Measurements from ENCODE around the gene NR1H4.
A peak's percentile ranks its signal among the peaks of the same experiment; 100 is the strongest.
"Not testable (repeated sequence)": the region's sequence is repeated elsewhere in the genome, so short reads cannot be mapped to it uniquely, and the experiment has no call there.

The NR1H4 gene

DNA sequence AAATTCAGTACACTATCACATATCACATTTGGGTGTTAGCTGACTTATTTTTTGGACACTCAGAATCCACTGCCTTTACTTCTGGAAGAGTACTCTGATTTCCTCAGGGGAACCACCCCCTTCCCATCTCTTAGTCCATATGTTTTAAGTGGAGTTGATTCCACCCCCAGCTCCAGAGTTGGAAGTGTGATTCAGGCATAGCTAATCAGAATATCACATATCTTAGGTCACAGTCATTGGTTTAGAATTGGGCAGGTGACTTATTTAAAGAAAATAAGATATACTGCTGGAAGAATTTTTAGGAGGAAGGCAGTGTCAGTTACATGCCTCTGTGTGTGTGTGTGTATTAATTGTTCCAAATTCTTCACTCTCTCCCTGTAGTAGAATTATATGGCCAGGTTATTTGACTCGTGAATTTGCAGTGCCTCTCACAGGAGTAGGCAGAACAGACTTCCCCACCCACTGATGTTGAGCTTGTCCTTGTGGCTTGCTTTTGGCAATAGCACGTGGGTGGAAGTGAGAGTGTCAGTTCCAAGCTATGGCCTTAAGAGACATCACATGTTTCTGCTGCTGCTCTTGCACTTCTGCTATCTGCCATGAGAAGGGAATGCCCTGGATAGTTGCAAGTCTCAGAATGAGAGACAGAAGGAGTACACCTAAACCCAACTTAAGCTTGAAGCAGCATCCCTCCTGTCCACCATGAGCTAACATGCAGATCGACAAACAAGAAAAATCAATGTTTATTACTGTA is 93.4 kb downstream of the NR1H4 start:
- no peak for DNase-seq (ENCODE audit: low read depth, low spot score)

DNA sequence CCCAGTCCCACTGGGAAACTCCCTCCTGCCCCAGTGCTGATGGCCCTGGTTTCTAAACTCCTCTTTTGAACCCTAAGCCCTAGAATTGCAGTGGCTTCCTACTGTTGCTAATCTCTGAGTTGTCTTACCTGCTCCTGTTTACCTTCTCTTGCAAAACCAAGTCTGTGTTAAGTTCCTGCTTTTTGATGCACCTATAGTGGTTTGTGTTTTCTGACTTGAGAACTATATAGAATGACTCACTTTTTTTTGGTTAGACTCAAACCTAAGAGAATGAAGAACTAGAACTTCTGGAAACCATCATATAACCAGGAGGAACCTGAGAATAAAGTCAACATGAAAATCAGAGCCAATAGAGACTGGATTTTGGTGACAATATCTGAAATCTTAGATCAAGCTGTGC is 94.3 kb downstream of the NR1H4 start:
- no peak for DNase-seq (ENCODE audit: low read depth, low spot score)

DNA sequence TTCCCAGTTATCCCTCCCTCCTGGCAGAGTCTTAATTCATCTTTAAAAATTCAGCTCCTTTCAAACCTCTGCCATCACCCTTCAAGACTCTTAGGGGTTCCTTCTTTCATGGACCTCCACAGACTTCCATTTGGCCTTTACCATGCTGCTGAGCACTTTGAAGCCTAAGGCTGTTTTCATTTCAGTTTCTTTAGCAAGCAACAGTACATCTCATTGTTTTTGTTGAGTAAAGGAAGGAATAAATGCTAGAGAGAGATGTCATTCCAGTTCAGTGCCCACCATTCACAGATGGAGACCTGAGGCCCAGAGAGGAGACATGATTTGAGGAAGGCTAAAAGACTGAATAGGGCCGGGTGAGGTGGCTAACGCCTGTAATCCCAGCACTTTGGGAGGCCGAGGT is 98.5 kb downstream of the NR1H4 start:
- no peak for DNase-seq (ENCODE audit: low read depth, low spot score)

DNA sequence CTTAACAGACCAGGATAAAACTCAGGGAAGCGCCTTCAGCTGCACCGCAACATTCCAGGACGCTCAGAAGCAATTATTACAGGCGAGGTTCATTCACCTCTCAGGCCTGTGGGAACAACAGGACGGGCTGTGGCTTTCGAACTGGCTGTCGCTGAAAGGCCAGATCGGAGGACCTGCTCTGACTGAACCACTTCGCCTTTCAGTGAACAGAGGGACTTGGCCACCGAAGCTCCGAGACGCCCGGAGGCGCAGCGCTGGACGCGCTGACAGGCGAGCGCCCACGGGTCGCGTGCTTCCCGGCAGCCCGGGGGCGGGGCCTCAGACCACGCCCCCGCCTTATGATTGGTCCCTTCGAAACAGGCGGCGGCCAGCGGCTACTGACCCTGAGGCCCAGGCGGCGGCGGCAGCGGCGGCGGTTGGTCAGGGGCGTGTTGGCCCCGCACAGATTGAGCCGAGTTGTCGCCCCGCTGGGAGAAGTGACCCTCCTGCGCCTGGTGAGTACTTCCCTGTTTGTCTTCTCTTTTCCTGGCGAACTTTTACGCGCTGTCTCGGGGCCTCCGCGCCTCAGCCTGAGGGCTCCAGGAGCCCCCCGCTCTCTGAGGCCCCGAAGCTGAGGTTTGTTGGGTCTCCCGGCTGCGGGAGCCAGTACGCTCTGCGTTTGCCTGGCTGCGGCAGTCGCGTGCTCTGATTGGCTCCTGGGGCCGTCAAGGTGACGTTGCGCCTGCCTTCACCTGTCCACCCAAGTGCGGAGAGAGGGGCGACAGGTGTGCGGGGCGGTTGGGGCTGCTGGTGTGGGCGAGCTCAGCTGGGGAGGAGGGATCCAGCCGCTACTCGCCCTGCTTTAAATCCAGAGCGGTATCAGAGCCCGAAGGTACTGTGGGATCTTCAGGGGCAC is 99.9 kb downstream of the NR1H4 start, which contains the start of gene GAS2L3:
GAS2L3 (plus strand) TSS at position 393 of the 895 bp plus-strand sequence. CDS start 21,221 bp downstream, outside the sequence.
- DNase-seq (ENCODE audit: low read depth, low spot score), result peak; percentile 36

DNA sequence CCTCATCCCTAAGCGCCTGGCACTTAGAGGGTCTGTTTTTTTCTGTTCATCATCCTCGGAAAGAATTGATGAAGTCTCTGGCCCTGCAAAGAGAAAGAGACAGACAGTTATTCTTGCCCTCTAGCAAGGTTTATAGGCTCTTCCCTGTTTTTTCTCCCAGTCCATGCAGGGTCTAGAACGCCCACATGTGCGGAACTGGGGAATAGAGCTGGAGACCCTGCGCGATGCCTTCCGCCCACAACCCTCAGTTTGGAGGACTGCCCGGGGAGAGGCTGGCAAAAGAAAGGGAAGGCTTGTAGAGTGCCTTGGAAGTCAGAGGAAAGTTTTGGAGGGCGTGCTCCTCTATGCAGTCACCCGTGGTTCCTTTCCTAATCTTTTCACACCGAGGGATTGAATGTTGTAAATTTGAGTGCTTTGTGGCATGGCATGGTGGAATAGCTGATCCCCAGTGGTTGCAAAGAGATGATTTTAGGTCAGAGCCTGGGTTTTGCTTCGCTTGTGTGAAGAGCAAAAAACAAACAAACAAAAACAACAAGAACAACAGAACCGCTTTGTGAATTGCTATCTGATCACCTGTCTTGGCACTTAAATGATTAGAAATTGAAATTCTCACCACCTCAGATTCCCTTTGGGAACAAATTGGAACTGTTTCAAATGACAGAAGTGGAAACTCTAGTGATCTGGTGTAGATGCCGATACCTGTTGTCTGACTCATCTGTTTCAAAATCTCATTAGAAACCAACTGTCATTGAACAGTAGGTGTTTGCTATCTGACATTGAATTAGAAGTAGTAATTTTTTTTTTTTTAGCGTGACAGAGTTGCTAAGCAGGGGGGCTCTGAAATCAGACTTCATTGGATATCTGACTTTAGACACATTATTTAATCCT is 100.8 kb downstream of the NR1H4 start:
- no peak for DNase-seq (ENCODE audit: low read depth, low spot score)

DNA sequence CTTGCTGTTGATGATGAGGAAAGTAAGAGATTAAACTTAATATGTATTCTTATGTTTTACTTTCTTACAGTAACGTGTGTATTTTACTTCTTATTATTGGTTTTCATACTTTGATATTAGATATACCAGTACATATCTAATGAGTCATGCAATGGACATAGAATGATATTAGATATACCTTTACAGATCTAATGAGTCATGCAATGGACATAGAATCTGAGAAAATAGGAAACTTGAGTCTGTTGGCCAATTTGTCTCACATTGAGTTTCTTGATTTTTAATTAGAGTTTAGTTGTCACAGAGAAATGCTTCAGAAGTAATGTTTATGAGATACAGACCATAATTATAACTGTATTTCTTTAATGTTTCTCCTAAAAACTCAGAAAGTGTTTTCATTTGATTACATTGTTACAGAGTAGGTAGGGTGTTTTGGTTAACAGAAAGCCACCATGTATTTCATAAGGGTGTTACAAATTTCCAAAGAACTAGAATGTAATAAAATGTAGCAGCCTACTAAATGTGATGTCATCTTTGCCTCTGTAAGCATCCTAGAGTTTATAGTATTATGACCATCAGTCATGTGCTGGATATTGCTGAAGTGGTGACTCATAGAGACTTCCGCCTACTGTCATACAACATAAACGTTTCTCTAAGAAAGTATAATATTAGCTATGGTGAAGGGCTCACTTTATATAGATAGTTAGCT is 102.8 kb downstream of the NR1H4 start:
- peak; percentile 51 for DNase-seq (ENCODE audit: low read depth, low spot score)

DNA sequence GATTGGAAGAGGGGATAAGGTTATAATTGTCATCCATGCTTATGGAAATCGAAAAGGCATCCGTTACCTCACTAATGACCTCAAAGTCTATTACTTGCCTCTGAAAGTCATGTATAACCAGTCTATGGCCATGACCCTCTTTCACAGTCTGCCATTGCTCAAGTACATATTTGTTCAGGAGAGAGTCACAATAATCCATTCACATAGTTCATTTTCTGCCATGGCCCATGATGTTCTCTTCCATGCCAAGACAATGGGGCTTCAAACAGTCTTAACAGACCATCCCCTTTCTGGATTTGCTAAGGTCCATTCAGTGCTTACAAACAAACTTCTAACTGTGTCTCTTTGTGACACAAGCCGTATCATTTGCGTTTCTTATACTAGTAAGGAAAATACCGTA is 105.3 kb downstream of the NR1H4 start:
- DNase-seq (ENCODE audit: low read depth, low spot score), result no peak

DNA sequence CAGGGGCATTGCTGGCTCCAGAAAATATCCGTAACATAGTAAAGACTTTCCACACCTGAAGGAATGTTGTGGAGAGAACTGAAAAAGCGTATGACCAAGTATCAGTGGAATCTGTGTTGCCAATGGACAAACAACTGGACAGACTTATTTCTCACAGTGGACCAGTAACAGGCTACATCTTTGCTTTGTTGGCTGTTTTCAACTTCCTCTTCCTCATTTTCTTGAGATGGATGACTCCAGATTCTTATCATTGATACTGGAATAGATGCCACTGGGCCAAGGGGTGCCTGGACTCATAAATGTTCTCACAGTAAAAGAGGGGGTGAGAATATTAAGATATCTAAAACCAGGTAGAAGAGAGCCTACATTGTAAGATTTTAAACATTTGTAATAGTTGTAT is 106.2 kb downstream of the NR1H4 start:
- DNase-seq (ENCODE audit: low read depth, low spot score), result no peak

DNA sequence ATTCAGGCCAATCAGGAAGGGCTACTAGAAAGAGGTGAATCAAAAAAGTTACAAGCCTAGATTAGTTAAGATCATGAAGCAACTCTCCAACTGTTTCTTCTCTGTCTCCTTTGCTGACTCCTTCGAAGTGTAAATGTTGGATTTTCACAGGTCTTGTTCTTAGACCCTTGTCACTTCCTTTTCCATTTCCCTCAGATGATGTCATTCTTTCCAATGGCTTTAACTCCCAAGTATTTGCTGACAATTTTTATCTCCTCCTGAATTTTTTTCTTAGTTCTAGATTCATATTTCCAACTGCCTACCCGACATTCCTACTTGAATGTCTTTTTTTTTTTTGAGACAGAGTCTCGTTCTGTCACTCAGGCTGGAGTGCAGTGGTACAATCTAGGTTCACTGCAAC is 110.6 kb downstream of the NR1H4 start:
- DNase-seq (ENCODE audit: low read depth, low spot score), result no peak

DNA sequence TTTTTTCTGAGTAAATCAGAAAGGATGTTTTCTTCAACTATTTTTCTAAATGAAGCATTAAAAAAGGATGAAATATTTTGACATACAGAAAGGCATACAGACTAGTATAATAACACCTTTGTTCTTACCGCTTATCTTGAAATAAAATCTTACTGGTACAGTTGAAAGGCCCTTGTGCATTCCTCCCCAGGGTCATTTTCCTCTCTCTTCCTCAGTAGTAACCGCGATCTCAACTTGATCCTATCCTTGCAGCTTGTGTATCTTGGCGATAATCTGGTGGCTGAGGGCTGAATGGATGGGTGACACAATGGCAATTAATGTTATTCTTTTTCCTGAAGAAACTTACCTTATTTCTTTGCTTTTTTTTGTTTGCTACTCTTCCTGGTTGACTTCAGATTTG is 118.3 kb downstream of the NR1H4 start:
- no peak for DNase-seq (ENCODE audit: low read depth, low spot score)

DNA sequence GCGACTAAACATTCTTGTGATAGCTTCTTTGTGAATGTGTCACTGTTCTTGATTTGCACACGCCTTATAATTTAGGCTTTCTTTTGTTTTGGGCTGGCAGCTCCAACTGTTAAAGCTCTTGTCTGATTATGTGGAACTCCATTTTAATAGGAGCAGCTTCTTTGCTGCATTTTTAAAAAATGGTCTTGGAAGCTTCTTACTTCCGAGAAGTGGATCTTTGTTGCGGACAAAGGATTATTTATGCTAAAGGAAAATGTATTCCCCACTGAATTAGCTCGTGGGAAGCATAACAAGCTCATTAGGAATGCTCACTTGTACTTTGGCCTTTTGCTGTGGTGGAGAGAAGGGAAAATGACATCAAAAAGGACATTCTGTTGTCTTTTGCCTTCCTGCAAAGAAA is 119.8 kb downstream of the NR1H4 start:
- DNase-seq (ENCODE audit: low read depth, low spot score), result no peak

DNA sequence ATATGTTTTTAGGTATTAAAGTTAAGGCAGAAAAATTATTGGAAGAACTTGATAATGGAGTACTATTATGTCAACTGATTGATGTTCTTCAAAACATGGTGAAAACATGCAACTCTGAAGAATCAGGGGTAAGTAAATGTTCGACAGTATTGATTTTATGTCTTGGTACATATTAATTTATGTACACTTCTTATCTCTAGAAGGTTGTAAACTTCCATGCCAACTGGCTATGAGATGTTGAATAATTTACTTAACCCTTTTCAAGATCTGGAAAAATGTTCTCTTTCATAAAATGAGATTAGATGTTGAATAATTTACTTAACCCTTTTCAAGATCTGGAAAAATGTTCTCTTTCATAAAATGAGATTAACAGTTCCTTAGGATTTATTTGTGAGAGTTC is 128.0 kb downstream of the NR1H4 start:
- DNase-seq (ENCODE audit: low read depth, low spot score), result no peak

DNA sequence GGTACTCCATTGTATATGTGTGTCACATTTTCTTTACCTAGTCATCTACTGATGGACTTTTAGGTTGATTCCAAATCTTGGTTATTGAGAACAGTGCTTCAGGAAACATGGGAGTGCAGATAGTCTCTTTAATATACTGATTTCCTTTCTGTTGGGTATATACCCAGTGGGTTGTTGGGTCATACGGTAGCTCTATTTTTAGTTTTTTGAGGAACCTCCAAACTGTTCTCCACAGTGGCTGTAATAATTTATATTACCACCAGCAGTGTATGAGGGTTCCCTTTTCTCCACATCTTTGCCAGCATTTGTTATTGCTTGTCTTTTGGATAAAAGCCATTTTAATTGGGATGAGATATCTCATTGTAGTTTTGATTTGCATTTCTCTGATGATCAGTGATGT is 129.3 kb downstream of the NR1H4 start:
- DNase-seq (ENCODE audit: low read depth, low spot score), result not testable (repeated sequence)

DNA sequence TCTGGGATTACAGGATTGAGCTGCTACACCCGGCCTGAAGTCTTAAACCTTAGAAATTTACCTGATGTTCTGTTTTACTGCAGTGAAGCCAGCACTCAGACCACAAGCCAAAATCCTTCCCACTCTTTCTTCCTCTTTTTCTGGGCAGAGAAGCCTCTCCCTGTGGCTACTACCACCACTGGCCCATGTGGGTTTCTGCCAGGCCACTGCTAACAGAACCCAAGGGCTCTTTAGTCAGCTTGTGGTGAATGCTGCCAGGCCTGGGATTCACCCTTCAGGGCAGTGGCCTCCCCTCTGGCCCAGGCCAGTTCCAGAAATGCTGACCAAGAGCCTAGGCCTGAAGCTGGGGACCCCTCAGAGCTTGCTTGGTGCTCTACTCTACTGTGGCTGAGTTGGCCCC is 135.1 kb downstream of the NR1H4 start:
- DNase-seq (ENCODE audit: low read depth, low spot score), result no peak

DNA sequence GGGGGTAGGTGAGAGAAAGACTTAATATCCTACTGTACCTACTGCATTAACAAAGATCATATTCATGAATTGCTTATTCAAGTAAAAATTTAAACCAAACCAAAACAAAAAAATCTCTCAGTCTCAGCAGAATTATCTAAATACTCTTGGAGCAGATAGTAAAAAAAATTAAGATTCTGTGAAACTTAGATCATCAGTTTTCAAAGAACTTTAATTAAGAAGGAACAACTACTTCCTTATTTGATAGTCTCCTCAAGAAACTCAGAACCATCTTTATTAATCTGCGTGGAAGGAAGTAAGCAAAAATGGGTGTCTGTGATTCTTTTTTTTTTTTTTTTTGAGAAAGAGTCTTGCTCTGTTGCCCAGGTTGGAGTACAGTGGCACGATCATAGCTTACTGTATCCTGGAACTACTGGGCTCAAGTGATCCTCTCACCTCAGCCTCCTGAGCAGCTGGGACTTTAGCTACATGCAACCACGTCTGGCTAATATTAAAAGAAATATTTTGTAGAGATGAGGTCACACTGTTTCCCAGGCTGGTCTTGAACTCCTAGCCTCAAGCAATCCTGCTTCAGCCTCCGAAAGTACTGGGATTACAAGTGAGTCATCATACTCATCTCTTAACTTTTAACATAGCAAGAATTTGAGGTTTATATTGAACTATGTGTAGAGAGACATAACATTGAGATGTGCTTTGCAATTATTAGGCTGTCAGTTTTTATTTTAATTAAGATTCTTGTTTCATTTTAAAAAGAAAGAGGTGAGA is 137.2 kb downstream of the NR1H4 start:
- no peak for DNase-seq (ENCODE audit: low read depth, low spot score)

DNA sequence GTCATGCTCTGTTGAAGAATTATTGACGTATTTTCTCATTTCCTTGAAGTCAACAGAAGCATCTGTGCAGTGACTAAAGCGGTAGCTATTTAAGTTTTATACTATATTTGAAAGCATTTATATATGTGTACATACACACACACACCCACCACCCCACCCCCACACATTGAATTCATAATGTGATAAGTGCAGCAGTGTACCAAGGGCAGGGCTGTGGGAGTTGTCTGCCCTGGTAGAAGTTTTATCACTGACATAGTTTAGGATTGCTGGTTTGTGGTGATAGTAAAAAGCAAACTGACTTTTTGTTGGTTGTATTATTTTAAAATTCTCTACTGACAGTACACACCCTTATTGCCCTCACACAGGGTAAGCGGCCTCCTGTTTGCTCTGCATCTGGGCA is 138.9 kb downstream of the NR1H4 start:
- no peak for DNase-seq (ENCODE audit: low read depth, low spot score)

Measured in brain pericyte (primary cell).